WTC11 (cell line): ENCODE results near the gene EN2. TPM values are rescaled to one million over a fixed set of nuclear protein-coding genes. Genes with fewer than 3 reads are reported as not detected.

Experiments used
- ATAC-seq: fragments of 200-7000 bp; cut with Tn5 transposase; 2 replicates; pipeline ENCODE4 v1.10.0; 2021; ENCODE audit warnings: mild to moderate bottlenecking, moderate library complexity
- CTCF ChIA-PET: fragments of 300-600 bp; sonication (Branson Sonifier 250); formaldehyde crosslinking; loops from one replicate; lab custom pipeline; 2021; ENCODE audit warnings: antibody characterized with exemption; lab: Charles Lee
- POLR2A ChIA-PET: fragments of 350-600 bp; sonication (Branson Sonifier 250); formaldehyde crosslinking; loops from one replicate; lab custom pipeline; 2021; ENCODE audit warnings: antibody characterized with exemption; lab: Charles Lee
- DNase-seq: peaks from one replicate; pipeline ENCODE4 v3.0.0; 2021; ENCODE audit warnings: low spot score
- H3K27ac Mint-ChIP-seq: 2 replicates; pipeline ENCODE4 v1.8.0; 2021; ENCODE audit warnings: mixed read lengths
- H3K27me3 Mint-ChIP-seq: 2 replicates; pipeline ENCODE4 v1.8.0; 2021; ENCODE audit warnings: low read depth, mild to moderate bottlenecking, moderate library complexity, mixed read lengths
- H3K36me3 Mint-ChIP-seq: 2 replicates; pipeline ENCODE4 v1.8.0; 2021; ENCODE audit warnings: mixed read lengths
- H3K4me1 Mint-ChIP-seq: 2 replicates; pipeline ENCODE4 v1.8.0; 2022; ENCODE audit warnings: mixed read lengths
- H3K4me3 Mint-ChIP-seq: 2 replicates; pipeline ENCODE4 v1.8.0; 2021; ENCODE audit warnings: mild to moderate bottlenecking, moderate library complexity, mixed read lengths
- H3K9me3 Mint-ChIP-seq: 2 replicates; pipeline ENCODE4 v1.8.0; 2021; ENCODE audit warnings: mixed read lengths
- ARID4B ChIP-seq: sonication (generic); formaldehyde crosslinking; IDR thresholded peaks from 2 replicates; pipeline ENCODE4 v1.8.0; 2023; ENCODE audit warnings: missing genetic modification reagents, mild to moderate bottlenecking, borderline replicate concordance
- ATF1 ChIP-seq: sonication (generic); formaldehyde crosslinking; IDR thresholded peaks from 2 replicates; pipeline ENCODE4 v1.8.1; 2023; ENCODE audit warnings: mild to moderate bottlenecking, moderate library complexity, missing genetic modification reagents
- CBFB ChIP-seq: sonication (generic); formaldehyde crosslinking; IDR thresholded peaks from 2 replicates; pipeline ENCODE4 v1.8.1; 2022; ENCODE audit warnings: mild to moderate bottlenecking, low read depth, missing genetic modification reagents
- E2F4 ChIP-seq: sonication (generic); formaldehyde crosslinking; IDR thresholded peaks from 2 replicates; pipeline ENCODE4 v1.8.1; 2022; ENCODE audit warnings: low read depth, mild to moderate bottlenecking, moderate library complexity, missing genetic modification reagents, borderline replicate concordance
- ELF4 ChIP-seq: sonication (generic); formaldehyde crosslinking; IDR thresholded peaks from 2 replicates; pipeline ENCODE4 v1.8.1; 2022; ENCODE audit warnings: low read depth, mild to moderate bottlenecking, moderate library complexity, missing genetic modification reagents
- EMX1 ChIP-seq: fragments of 250-450 bp; sonication (Bioruptor Pico); IDR thresholded peaks from 2 replicates; pipeline ENCODE4 v1.8.0; 2021; ENCODE audit warnings: mild to moderate bottlenecking
- FOXK1 ChIP-seq: sonication (generic); formaldehyde crosslinking; IDR thresholded peaks from 2 replicates; pipeline ENCODE4 v1.8.0; 2022; ENCODE audit warnings: mild to moderate bottlenecking, moderate library complexity, missing genetic modification reagents
- HMGA2 ChIP-seq: fragments of 250-450 bp; sonication (Bioruptor Pico); IDR thresholded peaks from 2 replicates; pipeline ENCODE4 v1.4.0; 2021; ENCODE audit warnings: mild to moderate bottlenecking, moderate library complexity
- JAZF1 ChIP-seq: fragments of 250-450 bp; sonication (Bioruptor Pico); IDR thresholded peaks from 2 replicates; pipeline ENCODE4 v1.9.0; 2021; ENCODE audit warnings: moderate library complexity, mild to moderate bottlenecking, inconsistent platforms
- NFYB ChIP-seq: sonication (generic); formaldehyde crosslinking; conservative IDR thresholded peaks from 2 replicates; pipeline ENCODE4 v1.8.0; 2022; ENCODE audit warnings: low read depth, missing genetic modification reagents
- NR2C2 ChIP-seq: sonication (generic); formaldehyde crosslinking; IDR thresholded peaks from 2 replicates; pipeline ENCODE4 v1.8.0; 2022; ENCODE audit warnings: mild to moderate bottlenecking, missing genetic modification reagents
- OVOL2 ChIP-seq: fragments of 250-450 bp; sonication (Bioruptor Pico); IDR thresholded peaks from 2 replicates; pipeline ENCODE4 v1.9.0; 2021; ENCODE audit warnings: mild to moderate bottlenecking, borderline replicate concordance
- PREB ChIP-seq: sonication (generic); formaldehyde crosslinking; IDR thresholded peaks from 2 replicates; pipeline ENCODE4 v1.8.1; 2022; ENCODE audit warnings: mild to moderate bottlenecking, missing genetic modification reagents, moderate library complexity, borderline replicate concordance
- RORB ChIP-seq: fragments of 250-450 bp; sonication (Bioruptor Pico); IDR thresholded peaks from 2 replicates; pipeline ENCODE4 v1.9.0; 2021; ENCODE audit warnings: mild to moderate bottlenecking
- TEAD1 ChIP-seq: sonication (generic); formaldehyde crosslinking; IDR thresholded peaks from 2 replicates; pipeline ENCODE4 v1.8.0; 2022; ENCODE audit warnings: mild to moderate bottlenecking, missing genetic modification reagents
- USF1 ChIP-seq: sonication (generic); formaldehyde crosslinking; IDR thresholded peaks from 2 replicates; pipeline ENCODE4 v1.8.0; 2022; ENCODE audit warnings: mild to moderate bottlenecking, missing genetic modification reagents
- ZNF138 ChIP-seq: sonication (generic); formaldehyde crosslinking; conservative IDR thresholded peaks from 2 replicates; pipeline ENCODE4 v1.8.1; 2022; ENCODE audit warnings: mild to moderate bottlenecking, moderate library complexity, missing genetic modification reagents
- ZNF423 ChIP-seq: fragments of 250-450 bp; sonication (Bioruptor Pico); IDR thresholded peaks from 2 replicates; pipeline ENCODE4 v2.1.2; 2022; ENCODE audit warnings: mild to moderate bottlenecking, moderate library complexity
- ZNF532 ChIP-seq: fragments of 250-450 bp; sonication (Bioruptor Pico); IDR thresholded peaks from 2 replicates; pipeline ENCODE4 v1.9.0; 2021; ENCODE audit warnings: mild to moderate bottlenecking, borderline replicate concordance
- total RNA-seq: library from RNA; stranded (reverse); gene quantifications from 3 replicates; pipeline ENCODE4 v1.2.3, GENCODE V29; 2021

The EN2 gene
- total RNA-seq, 1 experiment from 2014 or later, result not detected

- TF ChIP-seq HMGA2 (CRISPR knock-in tag), result no peak
- no peak for TF ChIP-seq NR2C2 (CRISPR knock-in tag)
- TF ChIP-seq USF1 (CRISPR knock-in tag), result peak; percentile 95
- TF ChIP-seq, all 79 proteins: peak for 7
Measured at GRCh38 chr7:155456738-155457543, 988 bp upstream of the EN2 start (continued).

GRCh38 chr7:155457544-155458110, 302 bp upstream of the EN2 start:
- no peaks in the 10 kb centered on the region for H3K9me3 Mint-ChIP-seq
- TF ChIP-seq ARID4B (CRISPR knock-in tag) (no peak), TEAD1 (CRISPR knock-in tag) (no peak)
- no peak overlapping the region for H3K27ac Mint-ChIP-seq
- H3K27me3 Mint-ChIP-seq, result peaks cover 96% of the 10 kb centered on the region
- peak; percentile 1; the same call in 1 of the 2 replicates for ATAC-seq
- ChIA-PET CTCF (no interaction called here), POLR2A (no interaction called here)
- no peak for DNase-seq
- no peaks in the 10 kb centered on the region for H3K36me3 Mint-ChIP-seq
- H3K4me1 Mint-ChIP-seq, result peaks cover 29% of the 10 kb centered on the region
- peak overlapping the region; percentile 31; the same call in 1 of the 2 replicates for H3K4me3 Mint-ChIP-seq

- ChIA-PET POLR2A (no interaction called here), CTCF (interaction anchor here (1.1 kb wide), 1 partner anchor 79 kb away, joined by 3 read pairs; no protein-coding TSS in a partner anchor)
- no peak overlapping the region for H3K27ac Mint-ChIP-seq
- no peaks in the 10 kb centered on the region for H3K9me3 Mint-ChIP-seq
- DNase-seq (no peak), ATAC-seq (peak; percentile 6)
- H3K4me3 Mint-ChIP-seq, result peak overlapping the region; percentile 59
- peaks cover 96% of the 10 kb centered on the region for H3K27me3 Mint-ChIP-seq
- H3K36me3 Mint-ChIP-seq, result no peaks in the 10 kb centered on the region
- peaks cover 27% of the 10 kb centered on the region for H3K4me1 Mint-ChIP-seq
- TF ChIP-seq ZNF138 (CRISPR knock-in tag) (no peak), OVOL2 (CRISPR knock-in tag) (no peak), ATF1 (no peak), NFYB (CRISPR knock-in tag) (no peak), ELF4 (CRISPR knock-in tag) (no peak), CBFB (CRISPR knock-in tag) (no peak), FOXK1 (CRISPR knock-in tag) (no peak), EMX1 (CRISPR knock-in tag) (no peak), ZNF423 (CRISPR knock-in tag) (no peak), JAZF1 (no peak), RORB (CRISPR knock-in tag) (no peak), ZNF532 (CRISPR knock-in tag) (no peak), E2F4 (CRISPR knock-in tag) (no peak), PREB (no peak)
Measured at GRCh38 chr7:155458878-155459699, 1.2 kb downstream of the EN2 start.
